Mammary epithelial cell (primary cell): Measurements from ENCODE around the gene PATL1.

Experiments used
- EZH2 ChIP-seq: IDR thresholded peaks from 2 replicates; pipeline ENCODE4 v1.6.1; 2012; ENCODE audit warnings: low read length, inconsistent platforms, borderline replicate concordance
- TF ChIP-seq, protein P1 (sequence below), 2 donors: IDR thresholded peaks in 1 of 2; conservative IDR thresholded peaks in 1 of 2; 2 replicates each; pipeline ENCODE4 v1.5.1; 2011 to 2012; ENCODE audit warnings: inconsistent platforms in 2 of 2, low read length in 2 of 2, mild to moderate bottlenecking in 2 of 2, control low read depth in 1 of 2, low read depth in 1 of 2; ENCODE audit not compliant: insufficient read depth in 1 of 2; ENCODE audit errors: extremely low read depth in 1 of 2

DNA sequence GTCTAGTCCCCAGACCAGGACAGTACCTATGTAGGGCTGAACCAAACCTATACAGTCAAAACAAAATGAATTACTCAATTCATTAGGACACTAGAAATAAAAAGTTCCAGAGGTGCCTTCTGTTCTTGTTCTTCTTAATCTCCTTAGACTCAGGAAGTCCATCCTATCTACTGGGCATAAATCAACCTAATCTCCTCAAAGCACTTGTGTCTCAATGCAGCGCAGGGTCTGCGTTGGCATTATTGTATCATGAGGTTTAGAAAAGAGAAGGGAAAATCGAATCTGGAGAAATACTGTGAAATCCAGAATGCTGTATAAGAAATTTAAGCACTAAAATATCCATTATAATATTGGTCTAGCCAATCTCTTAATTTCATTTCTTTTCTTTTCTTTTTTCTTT is 47.2 kb upstream of the PATL1 start:
- TF ChIP-seq, protein P1, sequence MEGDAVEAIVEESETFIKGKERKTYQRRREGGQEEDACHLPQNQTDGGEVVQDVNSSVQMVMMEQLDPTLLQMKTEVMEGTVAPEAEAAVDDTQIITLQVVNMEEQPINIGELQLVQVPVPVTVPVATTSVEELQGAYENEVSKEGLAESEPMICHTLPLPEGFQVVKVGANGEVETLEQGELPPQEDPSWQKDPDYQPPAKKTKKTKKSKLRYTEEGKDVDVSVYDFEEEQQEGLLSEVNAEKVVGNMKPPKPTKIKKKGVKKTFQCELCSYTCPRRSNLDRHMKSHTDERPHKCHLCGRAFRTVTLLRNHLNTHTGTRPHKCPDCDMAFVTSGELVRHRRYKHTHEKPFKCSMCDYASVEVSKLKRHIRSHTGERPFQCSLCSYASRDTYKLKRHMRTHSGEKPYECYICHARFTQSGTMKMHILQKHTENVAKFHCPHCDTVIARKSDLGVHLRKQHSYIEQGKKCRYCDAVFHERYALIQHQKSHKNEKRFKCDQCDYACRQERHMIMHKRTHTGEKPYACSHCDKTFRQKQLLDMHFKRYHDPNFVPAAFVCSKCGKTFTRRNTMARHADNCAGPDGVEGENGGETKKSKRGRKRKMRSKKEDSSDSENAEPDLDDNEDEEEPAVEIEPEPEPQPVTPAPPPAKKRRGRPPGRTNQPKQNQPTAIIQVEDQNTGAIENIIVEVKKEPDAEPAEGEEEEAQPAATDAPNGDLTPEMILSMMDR (conservative IDR thresholded peaks at IDR 0.05 in 1 of 2, IDR thresholded peaks at IDR 0.05 in 1 of 2; ENCODE audit: extremely low read depth in 1 of 2, insufficient read depth in 1 of 2, low read depth in 1 of 2, low read length in 2 of 2): no peak
- TF ChIP-seq EZH2: no peak
